B cell (primary cell): ENCODE measurements around the gene CORO2A.

Experiments used
- CTCF ChIP-seq: fragments of 200-600 bp; IDR thresholded peaks from one replicate; pipeline ENCODE4 v1.8.0; 2022; ENCODE audit warnings: antibody characterized with exemption, mild to moderate bottlenecking
- EZH2 ChIP-seq: IDR thresholded peaks from 2 replicates; pipeline ENCODE4 v1.6.1; 2012; ENCODE audit warnings: borderline replicate concordance, low read depth, mild to moderate bottlenecking, moderate library complexity, low read length; ENCODE audit not compliant: insufficient read depth, poor library complexity, severe bottlenecking

- TF ChIP-seq CTCF (no peak), EZH2 (no peak)
Observed at GRCh38 chr9:98130576-98131228, 61.7 kb downstream of the CORO2A start.
